Liver (tissue), 9 donors: ENCODE results near the gene MESD. TPM values are rescaled to one million over a fixed set of nuclear protein-coding genes. Genes with fewer than 3 reads are reported as not detected.

Experiments
- DNase-seq: peaks from one replicate; pipeline ENCODE4 v3.0.0-alpha.2; 2017; ENCODE audit warnings: low spot score
- H3K27ac ChIP-seq, 2 donors: one replicate each; pipeline ENCODE4 v1.7.0; 2013; ENCODE audit warnings: inconsistent platforms in 2 of 2, low read length in 2 of 2, control low read depth in 1 of 2, low read depth in 1 of 2, mild to moderate bottlenecking in 1 of 2
- H3K27me3 ChIP-seq, 4 donors: one replicate each; pipeline versions ENCODE4 v1.6.1 to v1.7.0; 2013; ENCODE audit warnings: low read length in 3 of 4, inconsistent platforms in 1 of 4, mild to moderate bottlenecking in 1 of 4, moderate library complexity in 1 of 4; ENCODE audit not compliant: control insufficient read depth in 4 of 4, insufficient read depth in 4 of 4
- H3K36me3 ChIP-seq, 4 donors: one replicate each; pipeline versions ENCODE4 v1.6.1 to v1.7.0; 2013; ENCODE audit warnings: low read length in 3 of 4, mild to moderate bottlenecking in 3 of 4, low read depth in 1 of 4, moderate library complexity in 1 of 4; ENCODE audit not compliant: control insufficient read depth in 4 of 4, insufficient read depth in 3 of 4
- H3K4me1 ChIP-seq, 4 donors: one replicate each; pipeline versions ENCODE4 v1.6.1 to v1.7.0; 2013; ENCODE audit warnings: low read length in 3 of 4, mild to moderate bottlenecking in 3 of 4, moderate library complexity in 1 of 4; ENCODE audit not compliant: control insufficient read depth in 4 of 4, insufficient read depth in 4 of 4
- H3K4me3 ChIP-seq, 3 donors: one replicate each; pipeline versions ENCODE4 v1.6.1 to v1.7.0; 2013; ENCODE audit warnings: low read length in 3 of 3, control low read depth in 1 of 3, low read depth in 1 of 3, mild to moderate bottlenecking in 1 of 3
- H3K9ac ChIP-seq, 2 donors: one replicate each; pipeline ENCODE4 v1.7.0; 2013; ENCODE audit warnings: low read length in 2 of 2, mild to moderate bottlenecking in 2 of 2, moderate library complexity in 2 of 2, control low read depth in 1 of 2, low read depth in 1 of 2
- H3K9me3 ChIP-seq, 4 donors: one replicate each; pipeline versions ENCODE4 v1.6.1 to v1.7.0; 2013; ENCODE audit warnings: low read length in 3 of 4; ENCODE audit not compliant: control insufficient read depth in 4 of 4
- EGR1 ChIP-seq, 2 donors: IDR thresholded peaks; 2 replicates each; pipeline ENCODE4 v1.6.1; 2016 to 2018; ENCODE audit warnings: antibody characterized with exemption in 2 of 2, low read depth in 2 of 2
- FOXA1 ChIP-seq: IDR thresholded peaks from 2 replicates; pipeline ENCODE4 v1.6.1; 2016; ENCODE audit warnings: antibody characterized with exemption
- HNF4A ChIP-seq, 2 donors: conservative IDR thresholded peaks; 2 replicates each; pipeline ENCODE4 v1.6.1; 2016; ENCODE audit warnings: antibody characterized with exemption in 2 of 2, mild to moderate bottlenecking in 2 of 2
- HNF4G ChIP-seq: IDR thresholded peaks from 2 replicates; pipeline ENCODE4 v1.6.1; 2016; ENCODE audit warnings: antibody characterized with exemption
- NR2F2 ChIP-seq: IDR thresholded peaks from 2 replicates; pipeline ENCODE4 v1.6.1; 2016; ENCODE audit warnings: antibody characterized with exemption
- RAD21 ChIP-seq, 2 donors: IDR thresholded peaks; 2 replicates each; pipeline ENCODE4 v1.6.1; 2016; ENCODE audit warnings: antibody characterized with exemption in 2 of 2, mild to moderate bottlenecking in 2 of 2
- RXRA ChIP-seq, 2 donors: IDR thresholded peaks; 2 replicates each; pipeline ENCODE4 v1.6.1; 2017 to 2018; ENCODE audit warnings: antibody characterized with exemption in 2 of 2, mild to moderate bottlenecking in 1 of 2
- SP1 ChIP-seq: IDR thresholded peaks from 2 replicates; pipeline ENCODE4 v1.6.1; 2018; ENCODE audit warnings: antibody characterized with exemption, mild to moderate bottlenecking
- TAF1 ChIP-seq: conservative IDR thresholded peaks from 2 replicates; pipeline ENCODE4 v1.6.1; 2016; ENCODE audit warnings: antibody characterized with exemption, mild to moderate bottlenecking
- YY1 ChIP-seq: IDR thresholded peaks from 2 replicates; pipeline ENCODE4 v1.6.1; 2016; ENCODE audit warnings: antibody characterized with exemption, mild to moderate bottlenecking
- WGBS: extraction: QIAGEN DNeasy Blood & Tissue Kit; methylation state at CpG from one replicate; pipeline ENCODE4 v1.1.7; 2013; 5-methylcytosine and 5-hydroxymethylcytosine counted together
- polyA plus RNA-seq, 2 donors: library from polyadenylated mRNA; stranded (reverse) in 1 of 2; unstranded in 1 of 2; fragments of 200-250 nt in 1 of 2; fragments of >200 nt in 1 of 2; fragmentation: Nextera tagmentation in 1 of 2; extraction: Ambion mirVana in 1 of 2; gene quantifications; one replicate each; pipeline versions ENCODE4 v1.2.1 to v1.2.3, GENCODE V29; 2013 to 2015
- total RNA-seq, 2 donors: library from RNA; depleted of rRNA; stranded (reverse); fragments of >200 nt; gene quantifications; one replicate each; pipeline ENCODE4 v1.2.3, GENCODE V29; 2014
- TF ChIP-seq, protein P1 (sequence below): fragments of 150-350 bp; IDR thresholded peaks from 2 replicates; pipeline ENCODE4 v1.5.1; 2017; ENCODE audit warnings: improper control_type of control experiment, low read depth, low read length; ENCODE audit not compliant: missing input control
- TF ChIP-seq, protein P2 (sequence below): IDR thresholded peaks from 2 replicates; pipeline ENCODE4 v1.6.1; 2016; ENCODE audit warnings: antibody characterized with exemption
- TF ChIP-seq, protein P3 (sequence below): IDR thresholded peaks from 2 replicates; pipeline ENCODE4 v1.6.1; 2016; ENCODE audit warnings: antibody characterized with exemption, mild to moderate bottlenecking
- TF ChIP-seq, protein P4 (sequence below): IDR thresholded peaks from 2 replicates; pipeline ENCODE4 v1.6.1; 2016; ENCODE audit warnings: antibody characterized with exemption
- TF ChIP-seq, protein P5 (sequence below): IDR thresholded peaks from 2 replicates; pipeline ENCODE4 v1.6.1; 2016; ENCODE audit warnings: antibody characterized with exemption
- donor health status: healthy.
- donor health status: healthy.
- donor health status: healthy.
- donor health status: healthy.
- donor health status: healthy.

Gene MESD
- total and polyA plus RNA-seq, 4 donors, result 15.3 to 24.0 (median 17.0) TPM

DNA sequence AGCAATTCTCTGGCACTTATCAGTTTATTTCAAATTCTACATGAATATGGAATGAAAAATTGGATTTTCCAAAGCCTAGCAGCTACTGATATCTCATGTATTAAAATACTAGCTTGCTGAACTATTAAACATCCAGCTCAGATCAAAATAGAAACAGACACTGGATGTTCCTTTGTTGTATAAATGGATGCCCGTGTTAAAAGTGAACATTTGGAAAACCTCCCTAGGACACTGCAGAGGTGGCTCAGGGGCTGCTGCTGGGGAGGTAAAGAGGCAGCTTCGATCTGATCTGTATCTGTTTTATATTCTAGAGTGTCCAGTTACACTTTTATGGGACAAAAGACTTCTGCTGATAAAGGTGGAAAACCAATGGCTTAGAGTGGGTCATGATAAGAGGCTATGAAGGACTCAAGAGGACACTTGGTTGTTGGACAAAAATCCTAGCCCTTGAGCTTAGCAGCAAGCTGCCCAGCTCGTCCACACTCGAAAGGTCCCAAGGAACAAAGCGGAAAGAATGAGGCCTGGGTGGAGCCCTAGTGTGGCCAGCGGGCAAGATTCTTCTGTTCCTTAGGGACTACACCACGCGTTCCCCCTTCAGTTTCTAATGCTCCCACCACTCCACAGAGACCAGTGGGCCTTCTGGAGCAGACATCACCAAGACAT lies 9.9 kb downstream of the MESD start:
- H3K36me3 ChIP-seq, result peaks cover 1 to 23% (median 18%) of the 10 kb centered on the region in 4 donors
- no peak for DNase-seq
- no peaks in the 10 kb centered on the region for H3K4me1 ChIP-seq
- no peaks in the 10 kb centered on the region for H3K9me3 ChIP-seq
- H3K4me3 ChIP-seq, result no peak overlapping the region
- H3K9ac ChIP-seq, result no peak overlapping the region
- WGBS, result 83% methylated on average over 8 of the region's 8 CpGs
- H3K27me3 ChIP-seq, result no peaks in the 10 kb centered on the region
- no peak overlapping the region for H3K27ac ChIP-seq
- TF ChIP-seq YY1 (no peak), RXRA (IDR thresholded peaks at IDR 0.05) (no peak), NR2F2 (no peak), TAF1 (no peak), FOXA1 (no peak), SP1 (no peak), EGR1 (IDR thresholded peaks at IDR 0.05; ENCODE audit: low read depth in 2 of 2) (no peak)
- TF ChIP-seq, protein P1, sequence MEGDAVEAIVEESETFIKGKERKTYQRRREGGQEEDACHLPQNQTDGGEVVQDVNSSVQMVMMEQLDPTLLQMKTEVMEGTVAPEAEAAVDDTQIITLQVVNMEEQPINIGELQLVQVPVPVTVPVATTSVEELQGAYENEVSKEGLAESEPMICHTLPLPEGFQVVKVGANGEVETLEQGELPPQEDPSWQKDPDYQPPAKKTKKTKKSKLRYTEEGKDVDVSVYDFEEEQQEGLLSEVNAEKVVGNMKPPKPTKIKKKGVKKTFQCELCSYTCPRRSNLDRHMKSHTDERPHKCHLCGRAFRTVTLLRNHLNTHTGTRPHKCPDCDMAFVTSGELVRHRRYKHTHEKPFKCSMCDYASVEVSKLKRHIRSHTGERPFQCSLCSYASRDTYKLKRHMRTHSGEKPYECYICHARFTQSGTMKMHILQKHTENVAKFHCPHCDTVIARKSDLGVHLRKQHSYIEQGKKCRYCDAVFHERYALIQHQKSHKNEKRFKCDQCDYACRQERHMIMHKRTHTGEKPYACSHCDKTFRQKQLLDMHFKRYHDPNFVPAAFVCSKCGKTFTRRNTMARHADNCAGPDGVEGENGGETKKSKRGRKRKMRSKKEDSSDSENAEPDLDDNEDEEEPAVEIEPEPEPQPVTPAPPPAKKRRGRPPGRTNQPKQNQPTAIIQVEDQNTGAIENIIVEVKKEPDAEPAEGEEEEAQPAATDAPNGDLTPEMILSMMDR, result no peak
- TF ChIP-seq, protein P2, sequence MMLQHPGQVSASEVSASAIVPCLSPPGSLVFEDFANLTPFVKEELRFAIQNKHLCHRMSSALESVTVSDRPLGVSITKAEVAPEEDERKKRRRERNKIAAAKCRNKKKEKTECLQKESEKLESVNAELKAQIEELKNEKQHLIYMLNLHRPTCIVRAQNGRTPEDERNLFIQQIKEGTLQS, result no peak
- TF ChIP-seq, protein P3, sequence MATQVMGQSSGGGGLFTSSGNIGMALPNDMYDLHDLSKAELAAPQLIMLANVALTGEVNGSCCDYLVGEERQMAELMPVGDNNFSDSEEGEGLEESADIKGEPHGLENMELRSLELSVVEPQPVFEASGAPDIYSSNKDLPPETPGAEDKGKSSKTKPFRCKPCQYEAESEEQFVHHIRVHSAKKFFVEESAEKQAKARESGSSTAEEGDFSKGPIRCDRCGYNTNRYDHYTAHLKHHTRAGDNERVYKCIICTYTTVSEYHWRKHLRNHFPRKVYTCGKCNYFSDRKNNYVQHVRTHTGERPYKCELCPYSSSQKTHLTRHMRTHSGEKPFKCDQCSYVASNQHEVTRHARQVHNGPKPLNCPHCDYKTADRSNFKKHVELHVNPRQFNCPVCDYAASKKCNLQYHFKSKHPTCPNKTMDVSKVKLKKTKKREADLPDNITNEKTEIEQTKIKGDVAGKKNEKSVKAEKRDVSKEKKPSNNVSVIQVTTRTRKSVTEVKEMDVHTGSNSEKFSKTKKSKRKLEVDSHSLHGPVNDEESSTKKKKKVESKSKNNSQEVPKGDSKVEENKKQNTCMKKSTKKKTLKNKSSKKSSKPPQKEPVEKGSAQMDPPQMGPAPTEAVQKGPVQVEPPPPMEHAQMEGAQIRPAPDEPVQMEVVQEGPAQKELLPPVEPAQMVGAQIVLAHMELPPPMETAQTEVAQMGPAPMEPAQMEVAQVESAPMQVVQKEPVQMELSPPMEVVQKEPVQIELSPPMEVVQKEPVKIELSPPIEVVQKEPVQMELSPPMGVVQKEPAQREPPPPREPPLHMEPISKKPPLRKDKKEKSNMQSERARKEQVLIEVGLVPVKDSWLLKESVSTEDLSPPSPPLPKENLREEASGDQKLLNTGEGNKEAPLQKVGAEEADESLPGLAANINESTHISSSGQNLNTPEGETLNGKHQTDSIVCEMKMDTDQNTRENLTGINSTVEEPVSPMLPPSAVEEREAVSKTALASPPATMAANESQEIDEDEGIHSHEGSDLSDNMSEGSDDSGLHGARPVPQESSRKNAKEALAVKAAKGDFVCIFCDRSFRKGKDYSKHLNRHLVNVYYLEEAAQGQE, result no peak
- TF ChIP-seq, protein P4, sequence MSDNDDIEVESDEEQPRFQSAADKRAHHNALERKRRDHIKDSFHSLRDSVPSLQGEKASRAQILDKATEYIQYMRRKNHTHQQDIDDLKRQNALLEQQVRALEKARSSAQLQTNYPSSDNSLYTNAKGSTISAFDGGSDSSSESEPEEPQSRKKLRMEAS, result no peak

DNA sequence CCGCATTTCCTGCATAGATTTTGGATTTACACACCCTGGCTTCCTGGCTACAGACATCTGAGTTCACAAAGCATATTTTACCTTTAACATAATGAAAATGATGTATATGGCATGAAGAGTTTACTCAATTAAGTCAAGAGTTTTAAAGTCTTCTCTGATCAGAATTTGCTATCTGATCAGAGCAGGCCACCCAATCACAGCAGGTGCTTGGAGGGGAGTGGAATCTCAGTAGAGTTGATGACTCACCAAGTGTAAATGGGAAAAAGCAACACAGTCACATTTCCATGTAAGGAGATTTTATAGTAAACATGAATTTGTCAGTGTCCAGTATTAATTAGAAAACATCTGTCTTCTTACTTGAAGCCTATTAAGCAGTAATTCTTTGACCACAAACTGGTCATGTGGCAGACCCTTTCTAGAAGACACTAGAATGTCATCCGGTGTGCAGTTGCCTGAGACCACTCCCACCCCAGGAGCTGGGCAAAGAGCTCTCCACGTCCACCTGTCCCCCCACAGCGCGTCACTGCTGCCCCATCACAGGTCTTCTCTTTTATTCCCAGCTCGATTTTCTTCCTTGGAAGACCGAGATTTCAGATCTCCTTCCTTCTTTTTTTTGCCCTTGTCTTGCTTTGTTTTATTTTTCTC lies 10.8 kb downstream of the MESD start:
- Histone ChIP-seq H3K4me1 (no peaks in the 10 kb centered on the region), H3K27ac (peak overlapping the region in 1 of 2 donors; percentile 45), H3K9ac (no peak overlapping the region), H3K9me3 (no peaks in the 10 kb centered on the region), H3K27me3 (no peaks in the 10 kb centered on the region), H3K36me3 (peaks cover 1 to 23% (median 18%) of the 10 kb centered on the region in 4 donors), H3K4me3 (no peak overlapping the region)
- DNase-seq, result no peak
- WGBS, result 94% methylated on average over 7 of the region's 7 CpGs
- no peak for TF ChIP-seq RAD21 (IDR thresholded peaks at IDR 0.05)
- no peak for TF ChIP-seq EGR1 (IDR thresholded peaks at IDR 0.05; ENCODE audit: low read depth in 2 of 2)
- TF ChIP-seq, protein P5, sequence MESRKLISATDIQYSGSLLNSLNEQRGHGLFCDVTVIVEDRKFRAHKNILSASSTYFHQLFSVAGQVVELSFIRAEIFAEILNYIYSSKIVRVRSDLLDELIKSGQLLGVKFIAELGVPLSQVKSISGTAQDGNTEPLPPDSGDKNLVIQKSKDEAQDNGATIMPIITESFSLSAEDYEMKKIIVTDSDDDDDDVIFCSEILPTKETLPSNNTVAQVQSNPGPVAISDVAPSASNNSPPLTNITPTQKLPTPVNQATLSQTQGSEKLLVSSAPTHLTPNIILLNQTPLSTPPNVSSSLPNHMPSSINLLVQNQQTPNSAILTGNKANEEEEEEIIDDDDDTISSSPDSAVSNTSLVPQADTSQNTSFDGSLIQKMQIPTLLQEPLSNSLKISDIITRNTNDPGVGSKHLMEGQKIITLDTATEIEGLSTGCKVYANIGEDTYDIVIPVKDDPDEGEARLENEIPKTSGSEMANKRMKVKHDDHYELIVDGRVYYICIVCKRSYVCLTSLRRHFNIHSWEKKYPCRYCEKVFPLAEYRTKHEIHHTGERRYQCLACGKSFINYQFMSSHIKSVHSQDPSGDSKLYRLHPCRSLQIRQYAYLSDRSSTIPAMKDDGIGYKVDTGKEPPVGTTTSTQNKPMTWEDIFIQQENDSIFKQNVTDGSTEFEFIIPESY, result no peak
- no peak for TF ChIP-seq HNF4A (conservative IDR thresholded peaks at IDR 0.05)
- TF ChIP-seq, protein P3, result no peak
- no peak for TF ChIP-seq YY1
- no peak for TF ChIP-seq RXRA (IDR thresholded peaks at IDR 0.05)
- no peak for TF ChIP-seq SP1
- no peak for TF ChIP-seq NR2F2
- TF ChIP-seq, protein P1, result no peak
- TF ChIP-seq, protein P4, result no peak
- no peak for TF ChIP-seq FOXA1
- no peak for TF ChIP-seq HNF4G
